CD14-positive monocyte (primary cell): Measurements from ENCODE around the gene ADGRL3. TPM values are rescaled to one million over a fixed set of nuclear protein-coding genes. Genes with fewer than 3 reads are reported as not detected.

Source experiments
- DNase-seq, 3 donors: peaks; one replicate each; pipeline ENCODE4 v3.0.0-alpha.2; 2011 to 2022
- H2AFZ ChIP-seq: 2 replicates; pipeline ENCODE4 v1.6.0; 2012; ENCODE audit warnings: mild to moderate bottlenecking, low read depth, low read length, inconsistent platforms; ENCODE audit not compliant: insufficient read depth, poor library complexity, severe bottlenecking
- H3K27ac ChIP-seq, 2 donors: 1 replicate in 1 of 2; 2 replicates in 1 of 2; pipeline ENCODE4 v1.5.1; 2012 to 2013; ENCODE audit warnings: low read length in 2 of 2, control low read depth in 1 of 2, inconsistent platforms in 1 of 2, low read depth in 1 of 2, mild to moderate bottlenecking in 1 of 2
- H3K27me3 ChIP-seq, 2 donors: one replicate each; pipeline versions ENCODE4 v1.6.0 to v1.6.1; 2011 to 2013; ENCODE audit warnings: low read length in 2 of 2; ENCODE audit not compliant: control insufficient read depth in 2 of 2, insufficient read depth in 2 of 2
- H3K36me3 ChIP-seq, 2 donors: replicated peaks in 1 of 2; 1 replicate in 1 of 2; 2 replicates in 1 of 2; pipeline versions ENCODE4 v1.5.1 to v1.6.1; 2012 to 2013; ENCODE audit warnings: low read length in 2 of 2, control low read depth in 1 of 2, inconsistent platforms in 1 of 2, mild to moderate bottlenecking in 1 of 2; ENCODE audit not compliant: insufficient read depth in 2 of 2, control insufficient read depth in 1 of 2
- H3K4me1 ChIP-seq, 2 donors: 1 replicate in 1 of 2; 2 replicates in 1 of 2; pipeline versions ENCODE4 v1.5.1 to v1.6.1; 2012 to 2013; ENCODE audit warnings: low read length in 2 of 2, control low read depth in 1 of 2, inconsistent platforms in 1 of 2, mild to moderate bottlenecking in 1 of 2, moderate library complexity in 1 of 2; ENCODE audit not compliant: insufficient read depth in 2 of 2, control insufficient read depth in 1 of 2
- H3K4me2 ChIP-seq: replicated peaks from 2 replicates; pipeline ENCODE3; 2012; ENCODE audit warnings: low read length, moderate library complexity, mild to moderate bottlenecking; ENCODE audit not compliant: poor library complexity, severe bottlenecking; ENCODE audit errors: extremely low read depth
- H3K4me3 ChIP-seq, 3 experiments: fragments of 200-600 bp in 1 of 3; sonication (generic) in 1 of 3; replicated peaks in 1 of 3; 1 replicate in 2 of 3; 2 replicates in 1 of 3; pipeline ENCODE4 v1.5.1; 2011 to 2013; ENCODE audit warnings: low read length in 3 of 3, mild to moderate bottlenecking in 3 of 3, control low read depth in 2 of 3, low read depth in 2 of 3, inconsistent platforms in 1 of 3, moderate library complexity in 1 of 3
- H3K79me2 ChIP-seq: 2 replicates; pipeline ENCODE4 v1.6.0; 2012; ENCODE audit warnings: mild to moderate bottlenecking, control low read depth, inconsistent platforms, low read length, moderate library complexity; ENCODE audit not compliant: insufficient read depth
- H3K9ac ChIP-seq: 2 replicates; pipeline ENCODE4 v1.6.0; 2017; ENCODE audit warnings: low read length, mild to moderate bottlenecking; ENCODE audit not compliant: insufficient read depth, poor library complexity, severe bottlenecking
- H3K9me3 ChIP-seq, 2 donors: replicated peaks in 1 of 2; 1 replicate in 1 of 2; 2 replicates in 1 of 2; pipeline versions ENCODE4 v1.5.1 to v1.6.1; 2012 to 2013; ENCODE audit warnings: low read length in 2 of 2, control low read depth in 1 of 2; ENCODE audit not compliant: control insufficient read depth in 1 of 2, insufficient read depth in 1 of 2
- H4K20me1 ChIP-seq: 2 replicates; pipeline ENCODE4 v1.6.0; 2012; ENCODE audit warnings: mild to moderate bottlenecking, low read length, control low read depth, moderate library complexity; ENCODE audit not compliant: insufficient read depth
- H3K27ac Mint-ChIP-seq, 7 donors: one replicate each; pipeline ENCODE4 v1.8.0; 2020; ENCODE audit warnings: mild to moderate bottlenecking in 7 of 7, mixed read lengths in 7 of 7, moderate library complexity in 6 of 7, inconsistent platforms in 2 of 7
- H3K27me3 Mint-ChIP-seq, 3 donors: one replicate each; pipeline ENCODE4 v1.8.0; 2021 to 2022; ENCODE audit warnings: low read depth in 3 of 3, mild to moderate bottlenecking in 3 of 3, mixed read lengths in 3 of 3, moderate library complexity in 3 of 3, inconsistent platforms in 1 of 3
- H3K36me3 Mint-ChIP-seq, 2 donors: one replicate each; pipeline ENCODE4 v1.8.0; 2020; ENCODE audit warnings: mixed read lengths in 2 of 2, inconsistent platforms in 1 of 2, mild to moderate bottlenecking in 1 of 2
- H3K4me1 Mint-ChIP-seq: one replicate; pipeline ENCODE4 v1.8.0; 2020; ENCODE audit warnings: mild to moderate bottlenecking, mixed read lengths
- H3K4me3 Mint-ChIP-seq, 2 donors: one replicate each; pipeline ENCODE4 v1.8.0; 2020; ENCODE audit warnings: mild to moderate bottlenecking in 2 of 2, mixed read lengths in 2 of 2, moderate library complexity in 1 of 2
- H3K9me3 Mint-ChIP-seq, 7 donors: one replicate each; pipeline ENCODE4 v1.8.0; 2020 to 2022; ENCODE audit warnings: mixed read lengths in 7 of 7, mild to moderate bottlenecking in 6 of 7, moderate library complexity in 6 of 7, inconsistent platforms in 2 of 7
- WGBS: methylation state at CpG from one replicate; pipeline ENCODE4 v1.1.5; 2013; ENCODE audit warnings: missing lambda C conversion rate; ENCODE audit not compliant: insufficient coverage; 5-methylcytosine and 5-hydroxymethylcytosine counted together
- intact Hi-C, 2 donors: fragments of 100-400 bp; cut with micrococcal nuclease; formaldehyde crosslinking; loops; one replicate each; pipeline versions ENCODE4 v1.15.0 to v1.15.1; 2023
- polyA plus RNA-seq, 3 donors: library from polyadenylated mRNA; depleted of rRNA in 1 of 3; unstranded in 2 of 3; stranded (reverse) in 1 of 3; fragments of 300-500 nt in 2 of 3; fragments of >200 nt in 1 of 3; fragmentation: Illumina TruSeq in 2 of 3; gene quantifications; 1 replicate in 2 of 3; 2 replicates in 1 of 3; pipeline ENCODE4 v1.2.3, GENCODE V29; 2012 to 2021
- TF ChIP-seq, protein P1 (sequence below): fragments of 200-600 bp; IDR thresholded peaks from one replicate; pipeline ENCODE4 v1.8.0; 2022; ENCODE audit warnings: antibody characterized with exemption, mild to moderate bottlenecking

The ADGRL3 gene
- polyA plus RNA-seq, 3 donors: not detected

- Histone ChIP-seq H3K9ac (no peak overlapping the region), H4K20me1 (no peaks in the 10 kb centered on the region), H3K4me3 (no peak overlapping the region), H2AFZ (no peak overlapping the region), H3K36me3 (no peaks in the 10 kb centered on the region), H3K27ac (no peak overlapping the region), H3K9me3 (no peaks in the 10 kb centered on the region), H3K27me3 (no peaks in the 10 kb centered on the region), H3K4me2 (no peak overlapping the region), H3K4me1 (no peaks in the 10 kb centered on the region), H3K79me2 (no peaks in the 10 kb centered on the region)
- intact Hi-C loops: no loop called here
- no peaks in the 10 kb centered on the region for H3K36me3 Mint-ChIP-seq
- peaks cover 0 to 3% (median 0%) of the 10 kb centered on the region in 3 donors for H3K27me3 Mint-ChIP-seq
- WGBS: no CpG with 5 or more reads among the region's 1 CpG
- no peaks in the 10 kb centered on the region for H3K4me1 Mint-ChIP-seq
- H3K27ac Mint-ChIP-seq: no peak overlapping the region
- TF ChIP-seq, protein P1, sequence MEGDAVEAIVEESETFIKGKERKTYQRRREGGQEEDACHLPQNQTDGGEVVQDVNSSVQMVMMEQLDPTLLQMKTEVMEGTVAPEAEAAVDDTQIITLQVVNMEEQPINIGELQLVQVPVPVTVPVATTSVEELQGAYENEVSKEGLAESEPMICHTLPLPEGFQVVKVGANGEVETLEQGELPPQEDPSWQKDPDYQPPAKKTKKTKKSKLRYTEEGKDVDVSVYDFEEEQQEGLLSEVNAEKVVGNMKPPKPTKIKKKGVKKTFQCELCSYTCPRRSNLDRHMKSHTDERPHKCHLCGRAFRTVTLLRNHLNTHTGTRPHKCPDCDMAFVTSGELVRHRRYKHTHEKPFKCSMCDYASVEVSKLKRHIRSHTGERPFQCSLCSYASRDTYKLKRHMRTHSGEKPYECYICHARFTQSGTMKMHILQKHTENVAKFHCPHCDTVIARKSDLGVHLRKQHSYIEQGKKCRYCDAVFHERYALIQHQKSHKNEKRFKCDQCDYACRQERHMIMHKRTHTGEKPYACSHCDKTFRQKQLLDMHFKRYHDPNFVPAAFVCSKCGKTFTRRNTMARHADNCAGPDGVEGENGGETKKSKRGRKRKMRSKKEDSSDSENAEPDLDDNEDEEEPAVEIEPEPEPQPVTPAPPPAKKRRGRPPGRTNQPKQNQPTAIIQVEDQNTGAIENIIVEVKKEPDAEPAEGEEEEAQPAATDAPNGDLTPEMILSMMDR: no peak
- H3K4me3 Mint-ChIP-seq: no peak overlapping the region
- DNase-seq: no peak
- peaks cover 0 to 3% (median 0%) of the 10 kb centered on the region in 7 donors for H3K9me3 Mint-ChIP-seq
Measured at GRCh38 chr4:61239250-61239649, 39.1 kb downstream of the ADGRL3 start.

- no peak for DNase-seq
- no peak overlapping the region for H3K27ac Mint-ChIP-seq
- H3K27ac ChIP-seq: no peak overlapping the region
- H3K4me3 ChIP-seq: no peak overlapping the region
- WGBS: no CpG with 5 or more reads among the region's 2 CpGs
- H2AFZ ChIP-seq: no peak overlapping the region
- H3K9me3 Mint-ChIP-seq: peaks cover 0 to 5% (median 0%) of the 10 kb centered on the region in 7 donors
- H3K79me2 ChIP-seq: no peaks in the 10 kb centered on the region
- intact Hi-C loops: no loop called here
- no peaks in the 10 kb centered on the region for H3K9me3 ChIP-seq
- no peak overlapping the region for H3K4me2 ChIP-seq
- H3K36me3 ChIP-seq: no peaks in the 10 kb centered on the region
- H3K27me3 ChIP-seq: no peaks in the 10 kb centered on the region
- H3K4me1 Mint-ChIP-seq: no peaks in the 10 kb centered on the region
- no peaks in the 10 kb centered on the region for H3K4me1 ChIP-seq
- H4K20me1 ChIP-seq: no peaks in the 10 kb centered on the region
- H3K36me3 Mint-ChIP-seq: no peaks in the 10 kb centered on the region
- H3K9ac ChIP-seq: no peak overlapping the region
- TF ChIP-seq, protein P1: no peak
- no peak overlapping the region for H3K4me3 Mint-ChIP-seq
- H3K27me3 Mint-ChIP-seq: no peaks in the 10 kb centered on the region
Measured at GRCh38 chr4:61243962-61244361, 43.8 kb downstream of the ADGRL3 start.
